Esophagus squamous epithelium (tissue), 4 donors: ENCODE results near the gene SLC25A41.

ENCODE experiments used
- CTCF ChIP-seq, 6 experiments: fragments of 450-650 bp in 4 of 6; fragments of 200-600 bp in 2 of 6; sonication (generic) in 2 of 6; IDR thresholded peaks; one replicate each; pipeline ENCODE4 v1.5.1; 2016 to 2019; ENCODE audit warnings: antibody characterized with exemption in 6 of 6, mild to moderate bottlenecking in 4 of 6, moderate library complexity in 4 of 6
- POLR2A ChIP-seq, 4 donors: fragments of 450-650 bp; IDR thresholded peaks; one replicate each; pipeline ENCODE4 v1.6.1; 2017; ENCODE audit warnings: antibody characterized with exemption in 4 of 4, mild to moderate bottlenecking in 4 of 4, moderate library complexity in 3 of 4

GRCh38 chr19:6475321-6476108, 42.0 kb upstream of the SLC25A41 start:
- TF ChIP-seq POLR2A (IDR thresholded peaks at IDR 0.05) (no peak), CTCF (IDR thresholded peaks at IDR 0.05) (no peak)
